OCI-M2 (cell line): ENCODE measurements around the gene ZNF775.

ENCODE experiments used
- DNase-seq: peaks from one replicate; lab custom pipeline; 2025; ENCODE audit not compliant: unreplicated experiment; lab: John Stamatoyannopoulos, UW

The ZNF775 gene

GRCh38 chr7:150410680-150411346 lies 31.7 kb downstream of the ZNF775 start:
- DNase-seq = no peak

- DNase-seq = no peak
These were observed 32.5 kb downstream of the ZNF775 start for GRCh38 chr7:150411606-150412005.

- DNase-seq = no peak
These were observed 32.9 kb downstream of the ZNF775 start for GRCh38 chr7:150412016-150412415.

- DNase-seq = no peak
These were observed 33.7 kb downstream of the ZNF775 start for GRCh38 chr7:150412518-150413488.

GRCh38 chr7:150413640-150414081 lies 34.5 kb downstream of the ZNF775 start:
- DNase-seq = no peak

GRCh38 chr7:150415161-150416153 lies 36.3 kb downstream of the ZNF775 start:
- DNase-seq = no peak

GRCh38 chr7:150417239-150417638 lies 38.1 kb downstream of the ZNF775 start:
- no peak for DNase-seq

- no peak for DNase-seq
These were observed 38.7 kb downstream of the ZNF775 start for GRCh38 chr7:150417863-150418262.

GRCh38 chr7:150420242-150420641 lies 41.1 kb downstream of the ZNF775 start:
- no peak for DNase-seq

GRCh38 chr7:150420987-150421674 lies 42.0 kb downstream of the ZNF775 start:
- peak; percentile 53 for DNase-seq

GRCh38 chr7:150421831-150422230 lies 42.7 kb downstream of the ZNF775 start:
- no peak for DNase-seq

- no peak for DNase-seq
These were observed 46.5 kb downstream of the ZNF775 start for GRCh38 chr7:150425670-150426069.

GRCh38 chr7:150428671-150429451 lies 49.7 kb downstream of the ZNF775 start:
- DNase-seq = no peak

- no peak for DNase-seq
These were observed 50.6 kb downstream of the ZNF775 start for GRCh38 chr7:150429699-150430098.

- DNase-seq = no peak
These were observed 51.4 kb downstream of the ZNF775 start for GRCh38 chr7:150430465-150431085.

GRCh38 chr7:150431839-150432658 lies 52.9 kb downstream of the ZNF775 start:
- no peak for DNase-seq

GRCh38 chr7:150432915-150433892 lies 54.1 kb downstream of the ZNF775 start:
- no peak for DNase-seq
